NCI-H446 treated with DMSO at 0.1 percent for 48 hours (cell line): ENCODE measurements around the gene MPDU1.
A peak's percentile ranks its signal among the peaks of the same experiment; 100 is the strongest.

Source experiments
- DNase-seq: peaks from one replicate; lab custom pipeline; 2025; lab: John Stamatoyannopoulos, UW

Gene MPDU1

DNA sequence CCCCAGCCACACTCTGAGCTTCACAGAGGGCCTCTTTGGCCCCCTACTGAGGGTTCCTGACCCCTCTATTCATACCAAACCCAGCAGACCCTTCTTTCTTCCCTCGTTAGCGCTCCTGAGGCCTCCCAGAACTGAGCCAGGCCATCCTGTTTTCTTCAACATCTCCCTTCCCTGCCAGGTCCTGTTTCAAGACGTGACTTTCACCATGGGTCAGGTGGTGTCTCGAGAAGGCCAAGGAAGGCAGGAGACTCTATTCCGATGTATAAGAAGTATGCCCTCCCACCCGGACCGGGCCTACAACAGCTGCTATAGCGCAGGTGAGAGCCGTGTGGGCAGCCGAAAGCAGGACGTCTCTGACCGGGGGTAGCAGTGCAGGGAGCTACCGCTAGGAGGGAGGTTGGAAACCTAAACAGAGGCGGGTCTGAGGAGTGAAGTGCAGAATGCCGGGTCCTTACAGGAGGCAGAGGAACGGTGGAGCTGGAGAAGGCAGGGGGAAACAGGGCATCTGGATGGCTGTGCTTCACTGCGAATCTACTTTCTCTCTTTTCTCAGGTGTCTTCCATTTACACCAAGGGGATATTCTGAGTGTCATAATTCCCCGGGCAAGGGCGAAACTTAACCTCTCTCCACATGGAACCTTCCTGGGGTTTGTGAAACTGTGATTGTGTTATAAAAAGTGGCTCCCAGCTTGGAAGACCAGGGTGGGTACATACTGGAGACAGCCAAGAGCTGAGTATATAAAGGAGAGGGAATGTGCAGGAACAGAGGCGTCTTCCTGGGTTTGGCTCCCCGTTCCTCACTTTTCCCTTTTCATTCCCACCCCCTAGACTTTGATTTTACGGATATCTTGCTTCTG, 23.3 kb upstream of the MPDU1 start:
- no peak for DNase-seq

DNA sequence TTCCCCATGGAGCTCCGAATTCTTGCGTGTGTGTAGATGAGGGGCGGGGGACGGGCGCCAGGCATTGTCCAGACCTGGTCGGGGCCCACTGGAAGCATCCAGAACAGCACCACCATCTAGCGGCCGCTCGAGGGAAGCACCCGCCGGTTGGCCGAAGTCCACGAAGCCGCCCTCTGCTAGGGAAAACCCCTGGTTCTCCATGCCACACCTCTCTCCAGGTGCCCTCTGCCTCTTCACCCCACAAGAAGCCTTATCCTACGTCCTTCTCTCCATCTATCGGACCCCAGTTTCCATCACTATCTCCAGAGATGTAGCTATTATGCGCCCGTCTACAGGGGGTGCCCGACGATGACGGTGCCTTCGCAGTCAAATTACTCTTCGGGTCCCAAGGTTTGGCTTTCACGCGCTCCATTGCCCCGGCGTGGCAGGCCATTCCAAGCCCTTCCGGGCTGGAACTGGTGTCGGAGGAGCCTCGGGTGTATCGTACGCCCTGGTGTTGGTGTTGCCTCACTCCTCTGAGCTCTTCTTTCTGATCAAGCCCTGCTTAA, 22.6 kb upstream of the MPDU1 start:
- DNase-seq: peak; percentile 63

DNA sequence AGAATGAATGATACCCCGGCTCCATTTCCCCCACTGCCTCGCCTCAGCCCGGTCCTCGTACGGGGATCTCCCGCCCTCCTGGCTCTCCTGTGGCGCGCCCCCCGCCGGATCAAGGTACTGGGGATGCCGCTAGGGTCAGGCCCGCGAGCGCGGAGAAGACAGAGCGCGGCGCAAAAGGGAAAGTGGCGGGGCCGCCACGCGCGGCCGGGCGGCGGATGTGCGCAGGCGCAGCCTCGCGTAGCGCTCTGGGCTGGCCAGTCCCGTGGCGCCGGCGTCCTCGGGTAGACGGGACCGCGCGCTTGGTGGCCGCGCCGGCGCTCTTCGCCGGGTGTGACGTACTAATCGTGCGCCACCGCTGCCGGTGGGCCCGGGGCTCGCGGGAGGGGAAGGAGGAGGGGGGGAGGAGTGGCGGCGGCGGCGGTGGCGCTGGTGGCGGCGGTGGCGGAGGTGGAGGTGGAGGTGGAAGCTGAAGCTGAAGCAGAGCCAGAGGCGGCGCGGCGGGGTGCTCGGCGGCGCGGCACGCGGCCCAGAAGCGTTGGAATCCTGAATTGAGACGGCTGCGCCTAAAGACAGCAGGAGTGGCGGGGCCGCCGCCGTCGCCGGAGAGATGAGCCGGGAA, 22.0 kb upstream of the MPDU1 start, which contains the start of gene SENP3:
Gene SENP3 (plus strand): TSS at position 331 of the 619 bp plus-strand sequence. CDS start 1,158 bp downstream, outside the sequence.
- DNase-seq: peak; percentile 65

DNA sequence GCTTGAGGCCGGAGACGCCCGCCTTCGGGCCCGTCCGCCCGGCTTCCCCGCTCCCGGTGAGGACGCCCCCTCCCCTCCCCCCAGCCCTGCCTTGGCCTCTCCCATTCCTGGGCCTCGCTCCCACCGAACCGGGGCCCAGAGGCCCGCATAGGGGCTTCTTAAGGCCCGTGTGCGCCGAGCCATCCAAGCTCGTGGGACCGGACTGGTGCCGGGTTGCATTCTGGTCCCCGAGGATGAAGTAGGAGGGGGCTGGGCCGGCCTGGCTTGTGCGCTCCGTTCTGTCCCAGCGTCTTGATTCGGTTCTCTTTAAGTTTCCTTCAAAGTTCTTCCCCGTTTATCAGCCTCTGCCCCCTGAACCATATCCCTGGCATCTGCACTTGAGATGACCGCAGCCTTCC, 21.4 kb upstream of the MPDU1 start:
- no peak for DNase-seq

GRCh38 chr17:7563115-7563869, 20.4 kb upstream of the MPDU1 start:
- no peak for DNase-seq

DNA sequence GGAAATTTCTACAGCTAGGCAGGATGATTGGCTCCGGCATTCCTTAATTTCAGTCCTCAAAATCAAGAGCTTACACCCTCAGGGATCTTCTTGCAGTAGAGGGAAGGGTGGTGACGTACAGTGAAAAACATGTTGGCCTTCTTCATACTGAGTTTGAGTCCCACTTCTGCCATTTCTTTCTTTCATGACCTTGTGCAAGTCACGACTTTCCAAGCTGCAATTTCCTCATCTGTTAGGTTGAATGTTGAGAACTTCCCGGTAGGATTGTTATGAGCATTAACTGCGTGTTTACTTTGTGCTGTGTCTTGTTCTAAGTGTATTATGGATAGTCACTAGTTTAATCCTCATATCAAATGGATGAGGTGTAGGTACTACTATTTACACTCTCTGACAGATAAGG, 14.1 kb upstream of the MPDU1 start:
- DNase-seq: no peak

DNA sequence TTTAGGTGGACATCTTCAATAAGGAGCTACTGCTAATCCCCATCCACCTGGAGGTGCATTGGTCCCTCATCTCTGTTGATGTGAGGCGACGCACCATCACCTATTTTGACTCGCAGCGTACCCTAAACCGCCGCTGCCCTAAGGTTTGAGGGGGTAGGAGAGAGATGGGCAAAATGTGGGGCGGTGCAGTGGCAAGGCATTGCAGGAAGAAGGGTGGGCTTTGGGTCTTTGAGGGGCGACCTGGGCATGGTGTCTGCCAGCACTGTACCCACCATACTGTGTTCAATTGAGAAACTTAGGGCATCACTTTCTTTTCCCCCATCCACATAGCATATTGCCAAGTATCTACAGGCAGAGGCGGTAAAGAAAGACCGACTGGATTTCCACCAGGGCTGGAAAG, 13.3 kb upstream of the MPDU1 start:
- no peak for DNase-seq

DNA sequence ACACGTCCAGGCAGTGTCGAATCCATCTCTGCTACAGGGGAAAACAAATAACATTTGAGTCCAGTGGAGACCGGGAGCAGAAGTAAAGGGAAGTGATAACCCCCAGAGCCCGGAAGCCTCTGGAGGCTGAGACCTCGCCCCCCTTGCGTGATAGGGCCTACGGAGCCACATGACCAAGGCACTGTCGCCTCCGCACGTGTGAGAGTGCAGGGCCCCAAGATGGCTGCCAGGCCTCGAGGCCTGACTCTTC, 11.4 kb upstream of the MPDU1 start:
- no peak for DNase-seq

- peak; percentile 98 for DNase-seq
Observed at GRCh38 chr17:7572588-7573323, 10.9 kb upstream of the MPDU1 start.

GRCh38 chr17:7573324-7574080, 10.2 kb upstream of the MPDU1 start:
- DNase-seq: peak; percentile 53

GRCh38 chr17:7574176-7574953, 9.3 kb upstream of the MPDU1 start:
- no peak for DNase-seq

GRCh38 chr17:7575481-7575883, 8.2 kb upstream of the MPDU1 start:
- no peak for DNase-seq

DNA sequence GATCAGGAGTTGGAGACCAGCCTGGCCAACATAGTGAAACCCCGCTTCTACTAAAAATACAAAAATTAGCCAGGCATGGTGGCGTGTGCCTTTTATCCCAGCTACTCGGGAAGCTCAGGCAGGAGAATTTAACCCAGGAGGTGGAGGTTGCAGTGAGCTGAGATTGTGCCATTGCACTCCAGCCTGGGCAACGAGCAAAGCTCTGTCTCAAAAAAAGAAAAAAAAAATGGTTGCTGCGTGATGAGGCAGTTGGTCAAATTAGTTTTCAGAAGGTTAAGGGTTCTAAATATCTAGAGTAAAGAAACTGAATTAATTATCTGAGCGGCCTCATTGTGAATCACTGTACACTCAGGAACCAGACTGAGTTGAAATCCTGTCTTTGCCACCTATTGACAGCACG, 7.7 kb upstream of the MPDU1 start:
- DNase-seq: no peak

DNA sequence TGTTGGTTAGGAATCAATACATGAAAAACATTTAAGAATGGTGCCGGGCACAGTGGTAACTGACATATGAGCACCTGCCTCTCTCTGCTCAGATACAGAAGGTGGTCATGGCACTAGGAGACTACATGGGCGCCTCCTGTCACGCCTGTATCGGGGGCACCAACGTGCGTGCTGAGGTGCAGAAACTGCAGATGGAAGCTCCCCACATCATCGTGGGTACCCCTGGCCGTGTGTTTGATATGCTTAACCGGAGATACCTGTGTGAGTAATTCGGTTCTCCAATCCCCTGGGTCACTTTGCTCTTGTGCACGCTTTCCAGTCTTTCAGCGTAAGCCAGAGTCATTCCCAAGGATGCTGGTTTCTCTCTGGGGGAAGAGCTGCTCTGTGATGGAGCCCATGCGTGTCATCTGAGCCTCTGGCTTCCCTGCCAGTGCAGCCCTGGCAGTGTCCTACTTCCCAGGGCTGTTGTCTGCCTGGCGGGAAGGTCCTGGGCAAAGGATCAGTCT, 7.2 kb upstream of the MPDU1 start:
- no peak for DNase-seq

DNA sequence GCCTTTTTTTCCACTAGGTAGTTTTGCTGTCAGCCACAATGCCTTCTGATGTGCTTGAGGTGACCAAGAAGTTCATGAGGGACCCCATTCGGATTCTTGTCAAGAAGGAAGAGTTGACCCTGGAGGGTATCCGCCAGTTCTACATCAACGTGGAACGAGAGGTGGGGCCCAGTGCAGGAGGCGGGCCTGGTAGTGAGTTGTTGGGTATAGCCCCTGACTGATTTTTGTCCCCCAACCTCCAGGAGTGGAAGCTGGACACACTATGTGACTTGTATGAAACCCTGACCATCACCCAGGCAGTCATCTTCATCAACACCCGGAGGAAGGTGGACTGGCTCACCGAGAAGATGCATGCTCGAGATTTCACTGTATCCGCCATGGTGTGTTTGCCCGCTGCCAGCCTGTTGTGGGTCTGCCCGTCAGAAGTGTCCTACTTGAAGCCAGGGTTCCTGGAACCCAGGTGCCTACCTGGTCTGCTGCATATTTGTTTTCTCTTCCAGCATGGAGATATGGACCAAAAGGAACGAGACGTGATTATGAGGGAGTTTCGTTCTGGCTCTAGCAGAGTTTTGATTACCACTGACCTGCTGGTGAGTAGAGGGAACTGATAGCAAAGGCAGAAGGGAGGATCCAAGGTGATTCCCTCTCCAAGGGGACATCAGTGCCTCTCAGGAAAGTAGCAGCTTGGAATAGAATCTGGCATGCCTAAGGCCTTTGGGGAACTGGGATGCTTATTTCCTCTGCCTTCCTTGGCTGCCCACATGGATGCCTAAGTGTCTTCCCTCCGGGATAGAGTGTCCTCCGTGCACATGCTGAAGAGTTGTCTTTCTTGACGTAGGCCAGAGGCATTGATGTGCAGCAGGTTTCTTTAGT, 6.1 kb upstream of the MPDU1 start:
- no peak for DNase-seq

- DNase-seq: no peak
Observed at GRCh38 chr17:7579001-7579833, 4.4 kb upstream of the MPDU1 start, which contains the start of gene CD68. Gene CD68, plus strand, starts transcription at chr17:7579638. Its CDS starts 40 bp downstream, at chr17:7579678.

GRCh38 chr17:7579834-7580603, 3.6 kb upstream of the MPDU1 start:
- DNase-seq: no peak
